ENCODE measurements around the gene SYCE1.
"Not testable (repeated sequence)": the region's sequence is repeated elsewhere in the genome, so short reads cannot be mapped to it uniquely, and the experiment has no call there.

SYCE1 gene, protein sequence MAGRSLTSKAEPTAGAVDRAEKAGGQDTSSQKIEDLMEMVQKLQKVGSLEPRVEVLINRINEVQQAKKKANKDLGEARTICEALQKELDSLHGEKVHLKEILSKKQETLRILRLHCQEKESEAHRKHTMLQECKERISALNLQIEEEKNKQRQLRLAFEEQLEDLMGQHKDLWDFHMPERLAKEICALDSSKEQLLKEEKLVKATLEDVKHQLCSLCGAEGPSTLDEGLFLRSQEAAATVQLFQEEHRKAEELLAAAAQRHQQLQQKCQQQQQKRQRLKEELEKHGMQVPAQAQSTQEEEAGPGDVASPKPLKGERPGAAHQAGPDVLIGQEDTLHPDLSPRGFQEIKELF

DNA sequence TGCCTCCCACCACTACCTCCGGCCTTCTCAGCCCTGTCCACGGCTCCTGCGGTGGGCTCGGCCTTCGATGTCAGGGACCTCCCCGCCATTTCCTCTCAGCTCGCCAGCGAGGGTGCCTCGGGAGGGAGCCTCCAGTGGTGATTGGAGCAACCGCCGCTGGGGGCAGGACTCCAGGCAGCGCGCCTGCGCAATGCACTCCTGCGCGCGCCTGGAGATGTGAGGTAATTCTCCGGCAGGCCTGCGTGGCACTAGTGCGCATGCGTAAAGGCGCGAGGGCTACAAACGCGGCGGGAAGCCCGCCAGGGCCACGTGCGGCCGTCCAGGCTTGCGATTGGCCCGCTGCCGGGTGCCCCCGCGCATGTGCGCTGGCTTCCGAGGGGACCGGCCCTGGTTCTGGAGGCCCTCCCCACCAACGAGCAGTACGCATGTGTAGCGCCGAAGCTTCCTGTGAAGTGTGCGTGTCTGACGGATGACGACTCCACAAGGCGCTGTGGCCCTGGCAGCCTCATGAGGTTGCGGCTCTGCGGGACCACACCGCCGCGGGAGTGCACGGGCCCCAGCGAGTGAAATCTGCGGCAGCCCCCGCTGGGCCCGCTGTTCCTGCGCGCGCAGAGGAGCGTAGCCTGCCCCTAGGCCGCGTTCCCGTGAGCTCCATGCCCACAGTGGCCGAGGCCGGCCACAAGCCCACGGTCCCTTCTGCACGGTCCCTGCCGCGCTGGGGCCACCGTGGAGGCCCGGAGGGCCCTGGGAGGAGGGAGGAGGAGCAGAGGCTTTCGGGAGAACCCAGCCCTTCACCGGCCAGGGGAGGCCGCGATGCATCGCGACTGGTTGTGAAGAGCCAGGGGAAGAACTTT is at the start of gene SYCE1:
Gene SYCE1 (minus strand): TSS at position 143 of the 854 bp plus-strand sequence. CDS start 54 bp downstream, at position 89.
- no peak for DNase-seq (ENCODE audit: low spot score)

DNA sequence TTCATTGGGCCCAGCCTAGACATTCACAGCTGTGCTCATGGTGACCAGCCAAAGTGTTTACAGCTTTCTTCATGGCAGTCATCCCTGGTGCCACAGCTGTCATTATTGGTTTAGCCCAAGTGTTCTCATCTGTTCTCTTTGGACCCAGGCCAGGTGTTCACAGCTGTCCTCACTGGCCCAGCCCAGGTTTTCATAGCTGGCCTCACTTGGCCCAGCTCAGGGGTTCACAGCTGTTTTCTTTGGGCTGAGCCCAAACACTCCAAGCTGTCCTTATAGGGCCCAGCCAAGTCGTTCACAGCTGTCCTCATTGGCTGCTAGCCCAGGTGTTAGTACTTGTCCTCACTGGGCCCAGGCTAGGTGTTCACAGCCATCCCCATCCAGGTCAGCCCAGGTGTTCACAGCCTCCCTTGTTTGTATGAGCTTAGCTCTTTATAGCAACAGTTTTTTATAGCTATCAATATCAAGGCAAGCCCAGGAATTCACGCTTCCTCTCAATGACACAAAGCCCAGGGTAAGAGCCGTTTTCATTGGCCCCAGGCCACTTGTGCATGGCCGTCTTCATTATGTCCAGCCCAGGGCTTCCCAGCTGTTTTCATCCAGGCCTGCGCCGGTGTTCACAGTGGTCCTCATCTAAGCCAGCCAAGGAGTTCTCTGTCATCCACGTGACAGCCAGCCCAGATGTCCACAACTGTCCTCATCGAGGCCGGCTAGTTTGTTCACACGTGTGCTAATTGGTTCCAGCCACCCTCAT is 49.6 kb upstream of the SYCE1 start:
- no peak for DNase-seq (ENCODE audit: low spot score)

DNA sequence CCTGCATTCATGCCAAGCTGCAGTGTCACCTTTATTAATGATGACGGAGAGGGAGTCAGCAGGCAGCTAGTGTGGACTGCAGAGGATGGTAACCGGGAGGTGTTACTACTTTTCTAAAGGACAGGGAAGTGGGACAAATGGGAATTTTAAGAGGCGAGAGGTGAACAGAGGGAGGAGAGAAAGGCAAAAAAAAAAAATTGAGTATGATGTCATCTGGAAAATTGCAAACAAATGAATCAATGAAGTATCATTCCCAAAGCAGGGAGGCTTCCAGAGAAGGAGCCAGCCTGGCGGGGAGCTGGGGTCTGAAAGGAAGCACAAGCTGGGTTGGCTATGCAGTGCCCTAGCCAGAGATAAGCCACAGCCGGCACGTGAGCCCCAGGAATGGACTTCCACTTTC is 48.3 kb upstream of the SYCE1 start:
- no peak for DNase-seq (ENCODE audit: low spot score)

DNA sequence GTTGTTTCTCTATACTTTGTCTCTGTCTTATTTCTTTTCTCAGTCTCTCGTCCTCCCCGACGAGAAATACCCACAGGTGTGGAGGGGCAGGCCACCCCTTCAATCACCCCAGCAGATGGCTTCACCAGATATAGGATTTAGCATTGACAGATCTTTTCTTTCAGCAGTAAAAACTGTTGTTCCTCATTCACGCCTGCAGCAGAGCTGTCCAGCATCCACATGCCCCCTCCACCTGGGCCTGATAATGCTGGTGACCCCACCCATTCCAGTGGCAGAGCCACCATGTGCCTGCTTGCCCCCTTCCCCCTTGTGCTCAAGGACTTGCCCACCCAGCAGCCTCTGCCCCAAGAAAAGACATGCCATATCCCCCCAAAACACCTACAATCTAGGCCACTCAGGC is 45.7 kb upstream of the SYCE1 start:
- no peak for DNase-seq (ENCODE audit: low spot score)

DNA sequence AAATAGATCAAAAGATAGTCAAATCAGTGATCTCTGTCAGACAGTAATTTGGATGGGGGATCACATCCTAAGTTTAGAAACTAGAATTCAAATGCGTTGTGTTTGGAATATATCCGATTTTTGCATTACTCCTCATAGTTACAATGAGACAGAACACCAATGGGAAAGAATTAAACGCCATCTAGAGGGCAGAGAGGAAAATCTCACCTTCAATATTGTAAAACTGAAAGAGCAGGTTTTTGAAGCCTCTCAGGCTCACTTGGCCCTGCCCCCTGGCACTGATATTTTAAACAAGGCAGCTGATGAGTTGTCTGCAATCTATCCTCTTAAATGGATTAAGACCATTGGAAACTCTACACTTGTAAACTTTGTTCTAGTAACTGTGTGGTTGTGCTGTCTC is 43.5 kb upstream of the SYCE1 start:
- DNase-seq (ENCODE audit: low spot score), result no peak

DNA sequence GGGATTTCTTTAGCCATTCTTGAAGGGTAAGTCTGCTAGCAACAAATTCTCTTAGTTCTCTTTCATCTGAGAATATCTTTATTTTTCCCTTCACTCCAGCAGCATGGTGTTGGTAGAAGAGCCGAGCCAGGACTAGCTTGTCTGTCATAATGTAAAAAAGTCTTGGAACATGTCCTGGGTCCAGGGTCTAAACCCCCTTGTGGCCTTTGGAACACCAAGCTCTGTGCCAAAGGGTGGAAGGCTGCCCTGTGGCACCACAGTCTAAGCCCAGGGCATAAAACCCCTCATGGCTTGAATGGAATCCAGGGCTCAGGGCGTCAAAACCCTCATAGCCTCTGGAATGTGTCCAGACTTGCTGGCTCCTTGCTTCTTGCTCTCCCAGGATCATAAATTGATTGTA is 38.1 kb upstream of the SYCE1 start:
- not testable (repeated sequence) for DNase-seq (ENCODE audit: low spot score)

DNA sequence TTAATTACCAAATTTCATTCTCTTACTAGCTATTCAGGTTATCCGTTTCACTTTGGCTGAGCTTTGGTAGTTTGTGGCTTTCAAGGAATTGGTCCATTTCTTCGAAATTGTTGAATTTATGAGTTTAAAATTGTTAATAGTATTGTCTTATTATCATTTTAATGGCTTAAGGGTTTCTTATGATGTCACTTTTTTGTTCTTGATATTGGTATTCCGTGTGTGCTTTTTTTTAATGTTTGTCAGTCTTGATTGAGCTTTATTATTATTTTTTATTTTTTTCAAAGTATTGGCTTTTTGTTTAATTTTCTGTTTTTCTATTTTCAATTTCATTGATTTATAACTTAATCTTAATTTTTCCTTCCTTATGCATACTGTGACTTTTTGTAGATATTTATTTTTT is 35.3 kb upstream of the SYCE1 start:
- DNase-seq (ENCODE audit: low spot score), result no peak

DNA sequence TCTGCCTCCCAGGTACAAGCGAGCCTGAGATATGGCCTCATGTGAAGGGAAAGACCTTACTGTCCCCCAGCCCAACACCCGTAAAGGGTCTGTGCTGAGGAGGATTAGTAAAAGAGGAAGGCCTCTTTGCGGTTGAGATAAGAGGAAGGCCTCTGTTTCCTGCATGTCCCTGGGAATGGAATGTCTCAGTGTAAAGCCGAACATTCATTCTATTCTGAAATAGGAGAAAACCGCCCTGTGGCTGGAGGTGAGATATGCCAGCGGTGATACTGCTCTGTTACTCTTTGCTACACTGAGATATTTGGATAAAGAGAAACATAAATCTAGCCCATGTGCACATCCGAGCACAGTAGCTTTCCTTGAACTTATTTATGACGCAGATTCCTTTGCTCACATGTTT is 34.5 kb upstream of the SYCE1 start:
- DNase-seq (ENCODE audit: low spot score), result not testable (repeated sequence)

DNA sequence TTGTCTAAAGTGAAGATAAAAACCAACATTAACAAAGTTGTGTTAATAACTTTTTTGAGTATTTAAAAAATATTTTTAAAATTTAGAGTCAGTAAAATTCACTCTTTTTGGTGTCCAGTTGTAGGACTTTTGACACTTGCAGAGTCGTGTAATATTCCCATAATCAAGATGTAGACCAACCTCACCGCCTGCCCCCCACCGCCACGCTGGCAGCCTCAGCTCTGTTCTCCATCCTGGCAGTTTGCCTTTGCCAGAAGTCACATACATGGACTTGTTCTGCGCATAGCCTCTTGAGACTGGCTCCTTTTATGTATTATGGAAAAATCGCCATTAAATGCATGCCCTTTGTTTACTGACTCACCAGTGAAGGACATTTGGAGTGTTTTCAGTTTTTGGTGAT is 27.3 kb upstream of the SYCE1 start:
- DNase-seq (ENCODE audit: low spot score), result no peak

DNA sequence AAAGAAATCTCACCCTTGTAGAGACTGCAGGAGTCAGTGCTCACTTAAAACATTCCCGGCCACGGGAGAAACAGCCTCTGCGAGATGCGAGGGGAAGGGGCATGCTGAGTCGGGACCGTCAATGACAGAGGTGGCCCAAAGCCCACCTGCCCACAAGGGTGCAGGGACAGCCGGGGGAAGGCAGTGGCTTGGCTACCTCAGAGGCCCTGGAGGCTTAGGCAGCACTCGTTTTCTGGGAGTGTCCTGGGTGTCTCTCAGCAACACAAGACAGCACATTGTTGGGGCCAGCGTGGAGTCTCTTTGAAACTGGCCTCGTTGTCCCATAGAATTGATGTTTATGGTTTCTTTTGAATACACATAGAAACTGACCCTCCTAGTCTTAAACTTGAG is 25.6 kb upstream of the SYCE1 start:
- no peak for DNase-seq (ENCODE audit: low spot score)

DNA sequence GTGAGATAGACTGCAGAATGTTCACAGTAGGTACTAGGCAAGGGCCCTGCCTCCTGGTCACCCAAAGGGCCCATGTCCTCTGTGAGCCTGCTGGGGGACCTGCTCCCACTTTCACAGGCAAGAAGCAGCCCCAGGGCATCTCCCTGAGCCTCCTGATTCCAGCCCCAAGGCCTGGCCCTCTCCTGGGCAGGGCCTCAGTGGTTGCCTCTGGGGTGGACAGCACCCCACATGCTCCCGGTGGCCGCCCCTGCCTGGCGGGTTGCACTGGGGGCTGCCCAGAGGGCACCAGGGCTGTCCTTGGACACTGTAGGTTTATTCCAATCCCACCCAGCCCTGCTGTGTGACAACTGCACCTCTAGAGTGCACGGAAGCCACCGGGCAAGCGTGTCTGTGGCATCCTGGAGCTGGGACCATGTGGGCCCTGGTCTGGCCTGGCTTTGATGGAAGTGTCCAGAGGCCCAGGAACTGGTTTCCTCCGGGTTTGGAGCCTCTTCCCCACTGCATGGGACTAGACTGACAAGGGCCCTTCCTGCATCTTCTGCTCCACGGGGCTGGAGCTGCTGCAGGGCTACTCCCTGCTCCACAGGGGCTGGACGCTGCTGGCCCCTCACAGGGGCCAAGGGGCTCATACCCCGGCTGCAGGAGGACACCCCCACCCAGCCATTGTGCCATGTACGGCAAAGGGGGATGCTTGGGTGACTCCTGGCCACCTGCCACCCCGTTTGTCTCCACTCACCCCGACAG is 25.0 kb upstream of the SYCE1 start:
- DNase-seq (ENCODE audit: low spot score), result no peak

DNA sequence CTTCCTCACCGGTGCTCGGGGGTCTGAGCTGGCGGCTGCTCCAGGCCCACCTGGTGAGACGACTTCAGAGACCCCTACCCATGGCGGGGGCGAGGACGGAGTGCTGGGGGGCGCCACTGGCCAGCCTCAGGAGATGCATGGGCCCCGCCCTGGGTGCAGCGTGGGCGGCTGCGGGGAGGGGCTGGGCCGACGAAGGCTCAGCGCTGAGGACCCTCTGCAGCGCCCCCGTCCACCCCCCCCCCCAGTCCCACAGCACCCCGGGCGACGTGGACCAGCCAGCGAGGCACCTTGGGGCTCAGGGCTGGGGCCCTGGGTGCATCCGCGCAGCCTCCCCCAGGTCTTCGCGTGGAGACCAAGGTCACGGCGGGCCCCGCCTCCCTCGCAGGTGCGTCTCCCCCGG is 11.7 kb upstream of the SYCE1 start:
- not testable (repeated sequence) for DNase-seq (ENCODE audit: low spot score)

DNA sequence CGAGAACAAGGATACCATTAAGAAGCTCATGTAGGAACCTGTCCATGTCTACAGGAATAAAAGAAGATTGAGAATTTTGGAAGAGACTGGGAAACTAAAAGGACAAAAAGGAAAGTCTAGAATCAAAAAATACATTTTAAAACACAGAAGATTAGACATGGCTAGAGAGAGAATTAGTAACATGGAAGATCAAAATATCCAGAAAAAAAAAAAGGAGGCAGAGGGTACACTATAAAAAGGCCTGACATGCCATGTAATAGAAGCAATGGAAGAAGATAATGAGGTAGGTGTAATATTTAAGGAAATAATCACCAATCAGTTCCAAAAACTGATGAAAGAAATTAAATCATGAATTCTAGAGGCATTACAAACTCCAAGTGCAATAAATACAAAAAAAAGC is 8.1 kb upstream of the SYCE1 start:
- not testable (repeated sequence) for DNase-seq (ENCODE audit: low spot score)

DNA sequence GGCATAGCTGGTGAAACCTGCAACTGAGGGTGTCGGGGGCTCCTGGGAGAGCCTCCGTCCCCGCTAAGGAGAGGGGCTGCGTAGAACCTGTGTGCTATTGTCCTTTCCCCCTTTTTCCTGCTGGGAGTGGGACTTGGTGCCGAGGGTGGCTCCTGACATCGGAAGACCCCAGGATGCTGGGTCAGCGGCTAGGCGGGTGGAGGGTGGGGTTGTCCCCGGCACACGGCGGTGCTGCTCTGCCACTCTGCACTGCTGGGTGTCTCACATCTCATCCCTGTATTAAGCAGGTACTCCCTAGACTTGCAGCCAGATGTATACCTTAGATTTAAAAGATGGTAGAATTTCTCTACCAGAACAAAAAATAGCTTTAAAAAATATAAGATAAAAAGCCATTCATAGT is 6.7 kb upstream of the SYCE1 start:
- not testable (repeated sequence) for DNase-seq (ENCODE audit: low spot score)

DNA sequence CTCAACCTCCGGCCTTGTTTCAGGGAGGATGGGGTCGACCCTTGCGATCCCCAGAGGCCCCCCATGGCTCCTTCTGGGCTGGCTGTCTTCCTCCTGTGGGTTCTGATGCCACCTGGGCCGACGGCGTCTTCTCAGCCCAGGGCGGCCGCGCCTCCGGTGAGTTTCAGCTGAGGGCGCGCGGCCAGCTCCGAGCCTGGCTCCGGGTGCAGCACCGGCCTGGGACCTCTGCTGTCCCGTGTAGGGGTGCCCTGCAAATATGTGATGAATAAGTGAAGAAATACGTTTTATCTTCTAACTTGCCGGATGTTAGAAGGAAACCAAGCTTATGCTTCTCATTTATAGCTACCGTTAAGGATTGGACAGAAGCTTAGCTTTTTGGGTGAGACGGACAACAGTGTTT is 4.4 kb upstream of the SYCE1 start:
- not testable (repeated sequence) for DNase-seq (ENCODE audit: low spot score)

DNA sequence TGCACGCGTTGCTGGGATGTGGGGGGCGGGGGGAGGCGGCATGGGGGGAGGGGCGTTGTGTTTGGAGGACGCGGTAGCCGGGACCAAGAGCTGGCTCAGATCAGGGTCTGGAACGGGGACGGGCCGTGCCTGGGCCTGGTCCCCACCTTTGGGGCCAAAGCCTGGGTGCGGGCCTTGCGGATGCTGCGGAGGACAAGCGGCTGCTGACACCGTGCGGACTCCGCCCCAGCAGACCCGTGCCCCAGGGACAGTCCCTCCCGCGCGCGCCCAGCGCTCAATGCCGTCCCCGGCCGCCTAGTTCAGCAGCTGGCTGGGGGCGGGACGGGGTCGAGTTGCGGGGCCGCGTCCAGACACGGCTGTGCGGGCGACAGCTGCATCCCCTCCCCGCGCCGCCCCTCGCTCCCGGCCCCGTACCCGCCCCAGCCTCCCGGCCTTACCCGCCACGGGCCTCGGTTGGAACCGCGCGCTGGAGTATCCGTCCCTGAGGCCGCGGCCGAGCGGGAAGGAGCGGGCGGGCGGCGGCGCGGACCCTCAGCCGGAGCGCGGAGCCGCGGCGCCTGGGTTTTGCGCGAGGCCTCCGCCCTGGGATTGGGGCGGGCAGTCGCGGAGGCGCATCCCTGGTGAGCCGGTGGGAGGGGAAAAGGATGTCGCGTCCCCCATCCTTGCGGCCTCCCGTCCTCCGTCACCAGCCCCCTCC is 3.6 kb upstream of the SYCE1 start:
- DNase-seq (ENCODE audit: low spot score), result not testable (repeated sequence)

DNA sequence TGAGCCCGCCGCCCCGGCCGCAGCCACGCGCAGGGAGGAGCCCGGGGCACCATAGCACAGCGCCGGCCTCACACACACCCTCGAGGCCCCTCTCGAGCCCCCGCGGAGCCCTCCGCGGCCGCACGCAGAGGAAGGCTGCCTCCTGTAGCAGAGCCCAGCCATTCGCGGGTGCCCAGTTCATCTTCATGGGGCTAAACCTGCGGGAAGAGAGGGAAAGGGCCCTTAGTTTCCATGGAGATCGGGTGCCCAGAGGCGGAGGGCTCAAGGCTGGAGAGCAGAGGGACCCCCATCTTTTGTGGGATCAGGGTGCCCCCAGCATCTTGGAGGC is 2.9 kb upstream of the SYCE1 start:
- no peak for DNase-seq (ENCODE audit: low spot score)

DNA sequence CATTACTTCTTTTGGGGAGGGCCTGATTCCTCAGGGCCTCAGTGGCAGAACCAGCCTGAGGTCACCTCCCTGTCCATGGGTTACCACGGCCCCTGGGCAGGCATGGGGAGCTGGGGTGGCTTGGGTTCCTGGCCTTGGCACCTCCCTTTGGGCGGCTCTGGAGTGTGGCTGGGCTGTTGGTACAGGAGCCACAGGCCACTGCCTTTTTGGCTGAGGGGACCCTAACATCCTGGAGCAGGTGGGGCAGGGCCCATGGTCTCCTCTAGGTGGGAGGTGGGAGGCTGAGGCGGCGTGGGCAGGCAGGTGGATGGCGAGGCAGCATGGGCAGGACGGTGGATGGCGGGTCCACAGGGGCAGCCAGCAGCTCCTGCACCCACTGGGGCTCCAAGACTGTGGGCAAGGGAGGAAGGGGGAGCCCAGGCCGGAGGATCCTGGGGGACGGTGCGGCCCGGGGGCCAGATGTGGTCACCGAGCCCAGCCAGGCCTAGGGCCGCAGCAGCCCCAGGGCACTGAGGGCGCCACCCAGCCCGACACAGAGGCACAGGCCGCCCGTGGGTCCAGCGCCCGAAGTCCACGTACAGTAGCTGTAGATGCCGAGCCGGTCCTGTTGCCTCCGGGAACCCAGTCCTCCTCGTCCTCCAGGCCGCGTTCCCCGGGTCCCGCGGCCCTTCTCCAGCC is 2.4 kb upstream of the SYCE1 start:
- DNase-seq (ENCODE audit: low spot score), result no peak

DNA sequence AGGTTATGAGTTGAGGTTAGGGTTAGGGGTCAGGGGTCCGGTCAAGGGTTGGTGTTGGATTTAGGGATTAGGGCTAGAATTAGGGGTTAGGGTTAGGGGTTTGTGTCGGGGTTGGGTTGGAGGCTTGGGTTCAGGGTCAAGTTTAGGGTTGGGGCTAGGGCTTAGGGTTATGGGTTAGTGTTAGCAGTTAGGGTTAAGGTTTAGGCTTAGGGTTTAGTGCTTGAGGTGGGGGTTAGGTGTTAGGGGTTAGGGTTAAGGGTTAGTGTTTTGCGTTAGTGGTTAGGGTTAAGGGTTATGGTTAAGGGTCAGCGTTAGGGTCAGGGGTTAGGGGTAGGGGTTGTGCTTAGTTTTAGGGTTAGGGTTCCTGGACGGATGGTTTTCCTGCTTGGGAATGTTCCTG is 1.7 kb upstream of the SYCE1 start:
- DNase-seq (ENCODE audit: low spot score), result no peak

DNA sequence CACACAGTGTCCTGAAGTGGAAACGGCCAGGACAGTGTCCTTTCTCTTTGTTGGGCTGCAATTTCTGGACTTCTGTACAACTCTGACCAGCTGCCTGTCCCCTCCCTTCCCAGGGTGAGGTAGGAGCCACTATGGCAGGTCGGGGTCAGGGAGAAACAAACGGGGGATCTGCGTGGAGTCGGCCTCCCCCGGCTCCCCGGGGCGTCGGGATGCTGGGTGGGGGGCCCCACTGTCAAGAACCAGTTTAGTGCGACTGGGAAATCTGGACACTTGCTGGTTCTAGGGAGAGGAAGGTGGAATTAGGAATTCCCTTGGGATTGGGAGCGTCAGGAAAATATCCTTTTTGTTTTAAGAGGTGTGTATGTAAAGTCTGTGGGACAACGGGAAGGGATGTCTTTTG is 567 bp downstream of the SYCE1 start:
- DNase-seq (ENCODE audit: low spot score), result no peak

DNA sequence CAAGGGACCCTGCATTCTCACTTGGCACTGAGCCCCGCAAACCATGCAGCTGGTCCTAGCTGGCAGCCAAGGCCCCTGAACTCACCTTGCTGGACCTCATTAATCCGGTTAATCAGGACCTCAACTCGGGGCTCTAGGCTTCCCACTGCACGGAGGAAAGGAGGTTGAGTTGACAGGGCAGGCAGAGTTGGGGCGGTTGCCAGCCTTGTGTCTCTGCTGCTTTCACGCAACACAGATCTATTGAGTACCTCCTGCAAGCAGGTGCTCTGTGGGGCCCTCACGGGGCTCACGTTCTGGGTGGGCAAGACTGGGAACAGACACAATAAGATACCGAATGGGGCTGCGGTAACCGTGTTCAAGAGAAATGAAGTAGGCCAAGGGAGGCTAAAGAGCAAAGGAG is 6.2 kb downstream of the SYCE1 start:
- DNase-seq (ENCODE audit: low spot score), result no peak

Data from CD4-positive, alpha-beta T cell treated with Interleukin-15 for 4 hours (primary cell).